HG03025 (cell line): ENCODE data around the gene BANF2.

Source experiments
- ATAC-seq: cut with Tn5 transposase; IDR thresholded peaks from one replicate; pipeline ENCODE4 v1.9.1; 2021; ENCODE audit warnings: mild to moderate bottlenecking, moderate library complexity; ENCODE audit not compliant: unreplicated experiment, low FRiP score

The BANF2 gene

GRCh38 chr20:17708675-17709360 is 9.1 kb downstream of the BANF2 start:
- no peak for ATAC-seq

- no peak for ATAC-seq
Measured at GRCh38 chr20:17709361-17710293, 9.9 kb downstream of the BANF2 start.

- ATAC-seq, result no peak
Measured at GRCh38 chr20:17710379-17711266, 10.9 kb downstream of the BANF2 start.

- ATAC-seq, result no peak
Measured at GRCh38 chr20:17711267-17711627, 11.5 kb downstream of the BANF2 start.

DNA sequence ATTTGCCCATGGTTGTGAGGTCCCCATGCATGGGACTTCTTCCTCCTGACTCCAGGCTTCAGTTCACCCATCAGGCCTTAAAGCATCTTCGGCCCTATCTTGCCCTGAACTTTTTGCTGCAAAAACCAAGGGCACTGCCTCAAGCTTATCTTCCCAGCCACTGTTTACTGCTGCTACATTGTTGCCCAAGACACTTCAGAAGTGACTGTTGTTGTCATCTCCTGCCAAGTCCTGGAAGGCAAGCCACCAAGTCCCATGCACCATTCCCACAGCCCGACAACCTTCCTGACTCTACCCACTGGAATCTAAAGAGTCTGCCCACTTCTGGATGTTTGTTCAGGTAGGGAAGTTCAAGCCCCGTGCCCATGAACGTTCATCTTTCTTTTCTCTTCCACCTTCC is 12.4 kb downstream of the BANF2 start:
- ATAC-seq, result no peak

DNA sequence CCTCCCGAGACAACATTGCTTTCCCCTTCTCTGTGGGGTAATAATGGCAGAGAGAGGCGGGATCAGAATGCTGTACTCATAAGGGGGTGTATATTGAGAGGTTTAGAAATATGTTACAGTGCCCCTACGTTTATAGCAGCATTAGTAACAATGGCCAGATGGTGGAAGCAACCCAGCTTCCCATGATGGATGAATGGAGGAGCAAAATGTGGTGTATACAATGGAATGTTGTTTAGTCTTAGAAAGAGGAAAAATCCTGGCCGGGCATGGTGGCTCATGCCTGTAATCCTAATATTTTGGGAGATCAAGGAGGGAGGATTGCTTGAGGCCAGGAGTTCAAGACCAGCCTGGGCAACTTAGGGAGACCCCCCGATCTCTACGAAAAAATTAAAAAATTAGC is 12.9 kb downstream of the BANF2 start:
- no peak for ATAC-seq

- no peak for ATAC-seq
Measured at GRCh38 chr20:17714597-17714996, 14.8 kb downstream of the BANF2 start.

GRCh38 chr20:17715075-17715474 is 15.3 kb downstream of the BANF2 start:
- no peak for ATAC-seq

GRCh38 chr20:17716331-17716730 is 16.6 kb downstream of the BANF2 start:
- ATAC-seq, result no peak

- no peak for ATAC-seq
Measured at GRCh38 chr20:17720755-17721154, 21.0 kb downstream of the BANF2 start.

DNA sequence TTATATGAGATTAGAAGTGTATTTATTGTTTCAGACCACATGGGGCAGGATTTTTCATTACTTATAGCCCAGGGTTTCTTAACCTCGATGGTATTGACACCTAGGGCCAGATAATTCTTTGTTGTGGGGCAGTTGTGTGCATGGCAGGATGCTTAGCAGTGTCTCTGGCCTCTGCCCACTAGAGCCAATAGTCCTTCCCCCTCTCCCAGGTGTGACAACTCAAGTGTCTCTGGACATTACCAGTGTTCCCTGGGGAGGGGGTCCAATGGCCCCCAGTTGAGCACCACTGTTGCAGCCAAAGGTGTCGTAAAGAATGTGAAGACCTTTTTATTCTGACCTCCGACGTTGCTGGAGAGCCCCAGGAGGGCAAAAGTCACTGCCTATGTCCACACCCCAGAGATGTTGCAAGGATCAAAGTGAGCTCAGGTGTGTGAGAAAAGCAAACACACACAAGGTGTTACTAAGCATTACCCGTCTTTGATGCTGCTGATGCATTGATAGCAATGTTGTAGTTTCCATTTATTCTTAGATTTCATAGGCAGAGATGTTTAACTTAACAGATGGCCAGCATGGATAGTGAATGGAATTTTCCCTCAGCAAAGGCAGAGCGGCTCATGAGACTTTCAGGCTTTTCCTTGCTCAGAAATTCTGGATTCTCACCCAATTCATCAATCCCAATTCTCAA is 22.2 kb downstream of the BANF2 start:
- no peak for ATAC-seq

GRCh38 chr20:17722493-17723300 is 22.9 kb downstream of the BANF2 start:
- no peak for ATAC-seq

DNA sequence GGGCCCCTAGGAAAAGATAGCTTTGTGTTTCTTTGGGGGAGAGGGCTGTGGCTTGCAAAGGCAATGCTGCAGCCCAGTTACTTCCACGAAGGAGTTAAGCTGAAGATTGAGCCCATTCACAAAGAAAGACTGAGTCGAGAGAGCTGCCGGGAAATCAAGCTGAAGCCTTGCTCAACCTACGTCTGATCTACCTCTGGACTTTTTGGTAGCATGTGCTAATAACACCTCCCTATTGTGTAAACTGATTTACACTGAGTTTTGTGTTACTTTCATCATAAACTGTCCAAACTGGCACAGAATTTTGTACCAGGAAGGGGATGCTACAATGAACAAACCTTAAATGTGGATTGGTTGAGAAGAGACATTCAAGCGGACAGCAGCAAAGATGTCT is 23.5 kb downstream of the BANF2 start:
- ATAC-seq, result no peak

- no peak for ATAC-seq
Measured at GRCh38 chr20:17725094-17725835, 25.5 kb downstream of the BANF2 start.

DNA sequence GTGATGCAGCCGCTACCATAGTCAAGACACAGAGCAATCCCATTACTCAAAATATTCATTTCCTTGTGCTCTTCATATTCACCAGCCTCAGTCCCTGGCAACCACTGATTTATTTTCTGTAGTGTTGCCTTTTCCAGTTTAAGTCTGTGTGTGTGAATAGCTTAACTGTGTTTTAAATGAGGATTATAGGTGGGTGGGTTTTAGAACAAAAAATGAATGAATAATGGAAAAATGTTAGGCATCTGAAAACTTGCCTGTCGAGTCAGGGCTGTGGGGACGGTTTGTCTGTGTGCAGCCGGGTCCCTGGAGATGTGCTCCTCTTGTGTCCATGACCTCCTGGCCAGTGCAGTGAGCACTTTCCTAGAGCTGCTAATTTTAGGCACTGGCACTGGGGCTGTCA is 27.1 kb downstream of the BANF2 start:
- ATAC-seq, result no peak

- no peak for ATAC-seq
Measured at GRCh38 chr20:17727351-17727750, 27.6 kb downstream of the BANF2 start.

DNA sequence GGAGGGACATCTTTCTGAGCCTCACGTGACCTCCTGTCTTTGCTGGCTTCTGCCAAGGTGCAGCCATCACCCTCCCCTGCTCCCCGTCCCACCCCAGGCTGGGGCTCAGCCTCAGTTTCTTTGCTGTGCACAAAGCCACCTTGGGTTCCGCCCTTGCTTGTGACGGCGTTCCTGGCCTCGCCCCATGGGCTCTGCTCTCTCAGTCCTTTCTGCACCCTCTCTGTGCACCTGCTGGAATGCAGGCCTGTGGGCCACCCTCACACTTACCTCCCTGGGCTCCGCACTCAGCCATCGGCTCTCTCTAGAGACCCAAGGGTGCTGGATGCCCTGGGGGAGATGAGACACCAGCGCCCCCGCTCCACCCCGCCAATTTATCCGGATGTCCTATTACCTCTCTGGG is 28.3 kb downstream of the BANF2 start:
- ATAC-seq, result no peak

- no peak for ATAC-seq
Measured at GRCh38 chr20:17730071-17730470, 30.3 kb downstream of the BANF2 start.

DNA sequence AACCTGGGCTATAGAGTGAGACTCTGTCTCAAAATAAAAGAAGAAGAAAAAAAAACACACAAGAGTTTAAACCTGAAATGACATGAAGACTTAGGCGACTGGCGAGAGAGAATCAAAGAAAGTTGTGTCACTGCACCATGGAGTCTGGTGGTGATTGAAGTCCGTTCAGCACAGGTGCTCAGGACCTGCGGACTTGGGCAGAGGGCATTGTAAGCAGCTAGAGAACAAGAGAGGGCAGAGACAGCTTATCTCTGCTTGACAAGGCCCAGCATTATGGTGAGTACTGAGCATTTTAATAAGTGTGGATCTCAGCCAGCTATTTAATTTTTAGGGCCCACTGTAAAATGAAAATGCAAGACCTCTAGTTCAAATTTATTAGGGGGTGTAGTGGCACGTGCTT is 31.5 kb downstream of the BANF2 start:
- ATAC-seq, result no peak
